B cell (primary cell): ENCODE measurements around the gene GMFB.

Source experiments
- EZH2 ChIP-seq: IDR thresholded peaks from 2 replicates; pipeline ENCODE4 v1.6.1; 2012; ENCODE audit warnings: borderline replicate concordance, low read depth, mild to moderate bottlenecking, moderate library complexity, low read length; ENCODE audit not compliant: insufficient read depth, poor library complexity, severe bottlenecking
- TF ChIP-seq, protein P1 (sequence below): fragments of 200-600 bp; IDR thresholded peaks from one replicate; pipeline ENCODE4 v1.8.0; 2022; ENCODE audit warnings: antibody characterized with exemption, mild to moderate bottlenecking

DNA sequence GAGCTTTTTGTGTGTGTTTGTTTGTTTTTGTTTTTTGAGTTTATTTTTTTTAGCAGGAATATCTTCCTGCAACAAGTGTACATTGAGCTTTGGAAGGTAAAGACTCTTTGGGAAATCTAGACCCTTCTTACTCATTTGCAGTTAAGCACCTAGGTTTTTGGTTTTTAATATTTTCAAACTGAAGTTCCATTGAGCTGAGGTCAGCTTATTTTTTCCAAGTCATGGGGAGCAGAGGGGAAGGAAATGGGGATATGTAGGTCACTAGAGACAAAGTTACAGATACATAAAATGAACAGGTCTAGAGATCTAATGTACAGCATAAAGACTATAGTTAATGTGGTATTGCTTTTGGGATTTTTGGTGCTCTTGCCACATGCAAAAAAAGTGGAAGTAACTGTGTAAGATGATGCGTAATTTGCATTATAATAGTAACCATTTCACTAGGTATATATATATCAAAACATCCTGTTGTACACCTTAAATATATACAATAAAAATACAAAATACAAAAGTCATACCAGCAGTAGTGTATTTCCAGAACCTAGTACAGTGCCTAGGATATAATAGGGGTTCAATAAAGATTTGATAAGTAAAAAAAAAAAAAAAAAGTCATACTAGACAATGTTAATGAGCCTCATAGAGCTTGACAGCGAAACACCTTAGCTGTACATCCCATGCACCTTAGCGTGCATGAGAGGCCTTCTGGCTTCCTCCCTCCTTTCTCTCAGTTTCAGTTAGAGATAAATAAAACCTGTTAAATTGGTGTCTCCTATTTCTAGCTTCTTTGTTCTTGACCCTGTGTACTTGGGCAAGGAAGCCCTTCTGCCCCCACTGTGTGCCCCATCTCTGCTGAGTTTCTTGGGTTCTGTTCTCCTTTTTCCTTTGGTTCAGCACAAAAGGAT is 43.6 kb upstream of the GMFB start:
- TF ChIP-seq, protein P1, sequence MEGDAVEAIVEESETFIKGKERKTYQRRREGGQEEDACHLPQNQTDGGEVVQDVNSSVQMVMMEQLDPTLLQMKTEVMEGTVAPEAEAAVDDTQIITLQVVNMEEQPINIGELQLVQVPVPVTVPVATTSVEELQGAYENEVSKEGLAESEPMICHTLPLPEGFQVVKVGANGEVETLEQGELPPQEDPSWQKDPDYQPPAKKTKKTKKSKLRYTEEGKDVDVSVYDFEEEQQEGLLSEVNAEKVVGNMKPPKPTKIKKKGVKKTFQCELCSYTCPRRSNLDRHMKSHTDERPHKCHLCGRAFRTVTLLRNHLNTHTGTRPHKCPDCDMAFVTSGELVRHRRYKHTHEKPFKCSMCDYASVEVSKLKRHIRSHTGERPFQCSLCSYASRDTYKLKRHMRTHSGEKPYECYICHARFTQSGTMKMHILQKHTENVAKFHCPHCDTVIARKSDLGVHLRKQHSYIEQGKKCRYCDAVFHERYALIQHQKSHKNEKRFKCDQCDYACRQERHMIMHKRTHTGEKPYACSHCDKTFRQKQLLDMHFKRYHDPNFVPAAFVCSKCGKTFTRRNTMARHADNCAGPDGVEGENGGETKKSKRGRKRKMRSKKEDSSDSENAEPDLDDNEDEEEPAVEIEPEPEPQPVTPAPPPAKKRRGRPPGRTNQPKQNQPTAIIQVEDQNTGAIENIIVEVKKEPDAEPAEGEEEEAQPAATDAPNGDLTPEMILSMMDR = no peak
- TF ChIP-seq EZH2 = no peak
